ENCODE results near the gene HSP90AA1. TPM values are rescaled to one million over a fixed set of nuclear protein-coding genes. Genes with fewer than 3 reads are reported as not detected.

Gene HSP90AA1
- total and polyA plus RNA-seq, 3 donors from 2014 or later = 385 to 638 (median 519) TPM

- Histone ChIP-seq H3K4me3 (no peak overlapping the region), H3K27ac (no peak overlapping the region), H3K27me3 (no peaks in the 10 kb centered on the region), H3K4me1 (peaks cover 4% of the 10 kb centered on the region), H3K36me3 (ENCODE audit: low read depth, missing control alignments) (no peaks in the 10 kb centered on the region), H3K9me3 (no peaks in the 10 kb centered on the region)
- TF ChIP-seq POLR2A (IDR thresholded peaks at IDR 0.05) (no peak), CTCF (IDR thresholded peaks at IDR 0.05) (no peak)
- intact Hi-C loops (cut with DNase I; ENCODE audit: low total_unique reads) = no loop called here
- 84 to 87% methylated on average over 11 to 13 of the region's 13 CpGs for WGBS, 2 donors
- DNase-seq = no peak
Observed at GRCh38 chr14:102044566-102044965, 42.3 kb downstream of the HSP90AA1 start.

- WGBS, 2 donors = 86 to 92% methylated on average over 22 of the region's 22 CpGs
- Histone ChIP-seq H3K9me3 (no peaks in the 10 kb centered on the region), H3K4me3 (no peak overlapping the region), H3K36me3 (ENCODE audit: low read depth, missing control alignments) (no peaks in the 10 kb centered on the region), H3K27ac (no peak overlapping the region), H3K27me3 (no peaks in the 10 kb centered on the region), H3K4me1 (peaks cover 4% of the 10 kb centered on the region)
- no peak for TF ChIP-seq POLR2A (IDR thresholded peaks at IDR 0.05)
- TF ChIP-seq CTCF (IDR thresholded peaks at IDR 0.05) = no peak
- DNase-seq = no peak
- intact Hi-C loops (cut with DNase I; ENCODE audit: low total_unique reads) = no loop called here
Observed at GRCh38 chr14:102043251-102044025, 43.4 kb downstream of the HSP90AA1 start.

- WGBS, 2 donors = 90 to 95% methylated on average over 8 to 9 of the region's 9 CpGs
- Histone ChIP-seq H3K4me3 (no peak overlapping the region), H3K36me3 (ENCODE audit: low read depth, missing control alignments) (no peaks in the 10 kb centered on the region), H3K27me3 (no peaks in the 10 kb centered on the region), H3K4me1 (peaks cover 4% of the 10 kb centered on the region), H3K9me3 (no peaks in the 10 kb centered on the region), H3K27ac (no peak overlapping the region)
- TF ChIP-seq POLR2A (IDR thresholded peaks at IDR 0.05) = no peak
- no peak for TF ChIP-seq CTCF (IDR thresholded peaks at IDR 0.05)
- intact Hi-C loops (cut with DNase I; ENCODE audit: low total_unique reads) = no loop called here
- no peak for DNase-seq
Observed at GRCh38 chr14:102042699-102043098, 44.1 kb downstream of the HSP90AA1 start.

GRCh38 chr14:102040153-102040552, 46.7 kb downstream of the HSP90AA1 start:
- Histone ChIP-seq H3K4me1 (no peaks in the 10 kb centered on the region), H3K27ac (no peak overlapping the region), H3K36me3 (ENCODE audit: low read depth, missing control alignments) (no peaks in the 10 kb centered on the region), H3K27me3 (no peaks in the 10 kb centered on the region), H3K4me3 (no peak overlapping the region), H3K9me3 (no peaks in the 10 kb centered on the region)
- TF ChIP-seq POLR2A (IDR thresholded peaks at IDR 0.05) = no peak
- no peak for TF ChIP-seq CTCF (IDR thresholded peaks at IDR 0.05)
- 84 to 88% methylated on average over 13 of the region's 13 CpGs for WGBS, 2 donors
- intact Hi-C loops (cut with DNase I; ENCODE audit: low total_unique reads) = no loop called here
- no peak for DNase-seq

- Histone ChIP-seq H3K4me1 (no peaks in the 10 kb centered on the region), H3K36me3 (ENCODE audit: low read depth, missing control alignments) (no peaks in the 10 kb centered on the region), H3K27me3 (no peaks in the 10 kb centered on the region), H3K4me3 (no peak overlapping the region), H3K9me3 (no peaks in the 10 kb centered on the region), H3K27ac (no peak overlapping the region)
- 87 to 89% methylated on average over 12 to 16 of the region's 16 CpGs for WGBS, 2 donors
- intact Hi-C loops (cut with DNase I; ENCODE audit: low total_unique reads) = no loop called here
- no peak for TF ChIP-seq CTCF (IDR thresholded peaks at IDR 0.05)
- TF ChIP-seq POLR2A (IDR thresholded peaks at IDR 0.05) = no peak
- DNase-seq = no peak
Observed at GRCh38 chr14:102039157-102039556, 47.7 kb downstream of the HSP90AA1 start.
